ENCODE results near the gene WNT6. TPM values are rescaled to one million over a fixed set of nuclear protein-coding genes. Genes with fewer than 3 reads are reported as not detected.

The WNT6 gene
- total and polyA plus RNA-seq, 10 of the 15 experiments (the other 5 are each of a cell fraction or from before 2014, with no cell fraction given) = 0.11 to 0.44 (median 0.22) TPM; not detected in 5

GRCh38 chr2:218902427-218902826, 42.8 kb downstream of the WNT6 start:
- CTCF ChIA-PET = interaction anchor here (22.2 kb wide), 1 partner anchor 24 kb away, joined by 1364 read pairs; the partner anchor contains the start of gene WNT10A

GRCh38 chr2:218904176-218904575, 44.6 kb downstream of the WNT6 start:
- WGBS (ENCODE audit: insufficient coverage, insufficient replicate concordance, low lambda C conversion rate, missing lambda C conversion rate) = 0% methylated on average over 2 of the region's 2 CpGs
- Histone ChIP-seq H3K9me3 (replicated peaks; ENCODE audit: control insufficient read depth, insufficient read depth, low read length) (no peaks in the 10 kb centered on the region; the same call in 2 of the 3 replicates), H3K27ac (ENCODE audit: control insufficient read depth, insufficient read depth) (no peak overlapping the region), H3K9ac (ENCODE audit: control insufficient read depth, insufficient read depth, low read length) (no peak overlapping the region), H3K27me3 (replicated peaks in 1 of 2; ENCODE audit: control insufficient read depth in 2 of 2, insufficient read depth in 2 of 2, low read length in 1 of 2) (no peaks in the 10 kb centered on the region), H3K36me3 (ENCODE audit: control insufficient read depth in 2 of 2, insufficient read depth in 2 of 2, low read length in 1 of 2) (no peaks in the 10 kb centered on the region), H3K4me2 (ENCODE audit: control insufficient read depth, insufficient read depth) (no peak overlapping the region), H3K79me2 (ENCODE audit: control insufficient read depth, insufficient read depth, low read length) (no peaks in the 10 kb centered on the region), H3K4me1 (ENCODE audit: control insufficient read depth, insufficient read depth, low read length) (peaks cover 3% of the 10 kb centered on the region), H3K4me3 (no peak overlapping the region), H2AFZ (ENCODE audit: control insufficient read depth, low read depth, low read length) (no peak overlapping the region), H4K20me1 (ENCODE audit: control insufficient read depth, insufficient read depth) (no peaks in the 10 kb centered on the region)
- FAIRE-seq = no peak
- ChIA-PET RAD21 (ENCODE audit: unreplicated experiment) (interaction anchor here (4.9 kb wide), 1 partner anchor 27 kb away, joined by 29 read pairs; no protein-coding TSS in a partner anchor), POLR2A (interaction anchor here (1.0 kb wide), 1 partner anchor 15 kb away, joined by 4 read pairs; no protein-coding TSS in a partner anchor), CTCF (interaction anchor here (1.4 to 22.2 kb wide), 2 partner anchors 26 to 245 kb away, joined by 3 to 1364 read pairs; partner anchors contain the start of genes BCS1L, WNT10A and ZNF142), SMC1A (ENCODE audit: uncharacterized antibody, unreplicated experiment) (interaction anchor here (0.8 to 5.2 kb wide), 2 partner anchors 27 to 76 kb away, joined by 3 to 57 read pairs; no protein-coding TSS in a partner anchor)
- no TSS peak for BruUV-seq (replicated peaks)
- ATAC-seq = no peak
- in situ Hi-C loops (cut with MboI) = no loop called here
- no peak for DNase-seq (ENCODE audit: low read depth, low spot score)
- intact Hi-C loops (cut with micrococcal nuclease; ENCODE audit: unreplicated experiment) = loop anchor here (5.0 kb wide), 1 partner anchor 37 kb away; no protein-coding TSS in a partner anchor
- TF ChIP-seq BACH1 (IDR thresholded peaks at IDR 0.05; ENCODE audit: borderline replicate concordance) = no peak
- TF ChIP-seq JUND (IDR thresholded peaks at IDR 0.05; ENCODE audit: low read depth, low read length) = no peak
- no peak for TF ChIP-seq CTCF (IDR thresholded peaks at IDR 0.05 in 2 of 3, conservative IDR thresholded peaks at IDR 0.05 in 1 of 3; ENCODE audit: control insufficient read depth in 2 of 3, extremely low read depth in 1 of 3, insufficient read depth in 1 of 3, low read depth in 3 of 3, low read length in 3 of 3)
- no peak for TF ChIP-seq CEBPB (IDR thresholded peaks at IDR 0.05; ENCODE audit: borderline replicate concordance in 1 of 2, low read depth in 2 of 2, low read length in 2 of 2)
- no peak for TF ChIP-seq HSF1 (IDR thresholded peaks at IDR 0.05; ENCODE audit: low read depth, low read length)
- no peak for TF ChIP-seq CBX5 (IDR thresholded peaks at IDR 0.05; ENCODE audit: low read depth)
- no peak for TF ChIP-seq FOXM1 (IDR thresholded peaks at IDR 0.05; ENCODE audit: low read depth, low read length)
- no peak for TF ChIP-seq DPF2 (IDR thresholded peaks at IDR 0.05)
- TF ChIP-seq RELB (IDR thresholded peaks at IDR 0.05; ENCODE audit: low read depth) = no peak
- no peak for TF ChIP-seq POLR2AphosphoS2 (IDR thresholded peaks at IDR 0.05; ENCODE audit: low read depth, low read length)

More at GRCh38 chr2:218902427-218902826, 42.8 kb downstream of the WNT6 start:
- Histone ChIP-seq H3K36me3 (ENCODE audit: control insufficient read depth in 2 of 2, insufficient read depth in 2 of 2, low read length in 1 of 2) (no peaks in the 10 kb centered on the region), H3K27ac (ENCODE audit: control insufficient read depth, insufficient read depth) (no peak overlapping the region), H3K9ac (ENCODE audit: control insufficient read depth, insufficient read depth, low read length) (no peak overlapping the region), H3K79me2 (ENCODE audit: control insufficient read depth, insufficient read depth, low read length) (no peaks in the 10 kb centered on the region), H4K20me1 (ENCODE audit: control insufficient read depth, insufficient read depth) (no peaks in the 10 kb centered on the region), H3K4me2 (ENCODE audit: control insufficient read depth, insufficient read depth) (no peak overlapping the region), H3K4me1 (ENCODE audit: control insufficient read depth, insufficient read depth, low read length) (peaks cover 7% of the 10 kb centered on the region), H3K4me3 (no peak overlapping the region), H3K27me3 (replicated peaks in 1 of 2; ENCODE audit: control insufficient read depth in 2 of 2, insufficient read depth in 2 of 2, low read length in 1 of 2) (no peaks in the 10 kb centered on the region), H2AFZ (ENCODE audit: control insufficient read depth, low read depth, low read length) (no peak overlapping the region), H3K9me3 (replicated peaks; ENCODE audit: control insufficient read depth, insufficient read depth, low read length) (no peaks in the 10 kb centered on the region)
- ChIA-PET POLR2A (no interaction called here), RAD21 (ENCODE audit: unreplicated experiment) (interaction anchor here (4.9 kb wide), 1 partner anchor 26 kb away, joined by 29 read pairs; no protein-coding TSS in a partner anchor), SMC1A (ENCODE audit: uncharacterized antibody, unreplicated experiment) (interaction anchor here (1.9 to 12.4 kb wide), 3 partner anchors 8 to 26 kb away, joined by 8 to 780 read pairs (median 57); partner anchors contain the start of gene WNT10A)
- no peak for ATAC-seq
- intact Hi-C loops (cut with micrococcal nuclease; ENCODE audit: unreplicated experiment) (loop anchor here (5.0 kb wide), 1 partner anchor 35 kb away; no protein-coding TSS in a partner anchor), in situ Hi-C loops (cut with MboI) (no loop called here)
- no peak for TF ChIP-seq BMI1 (IDR thresholded peaks at IDR 0.05; ENCODE audit: borderline replicate concordance)
- no peak for FAIRE-seq
- no peak for DNase-seq (ENCODE audit: low read depth, low spot score)
- no TSS peak for BruUV-seq (replicated peaks)
- 82% methylated on average over 4 of the region's 4 CpGs for WGBS (ENCODE audit: insufficient coverage, insufficient replicate concordance, low lambda C conversion rate, missing lambda C conversion rate)
